GM12874 (cell line): Measurements from ENCODE around the gene GBF1.

Experiments
- CTCF ChIP-seq: IDR thresholded peaks from 2 replicates; pipeline ENCODE4 v1.5.1; 2011; ENCODE audit warnings: low read depth, mild to moderate bottlenecking, control low read depth, low read length, moderate library complexity; ENCODE audit not compliant: insufficient read depth

GBF1 gene

DNA sequence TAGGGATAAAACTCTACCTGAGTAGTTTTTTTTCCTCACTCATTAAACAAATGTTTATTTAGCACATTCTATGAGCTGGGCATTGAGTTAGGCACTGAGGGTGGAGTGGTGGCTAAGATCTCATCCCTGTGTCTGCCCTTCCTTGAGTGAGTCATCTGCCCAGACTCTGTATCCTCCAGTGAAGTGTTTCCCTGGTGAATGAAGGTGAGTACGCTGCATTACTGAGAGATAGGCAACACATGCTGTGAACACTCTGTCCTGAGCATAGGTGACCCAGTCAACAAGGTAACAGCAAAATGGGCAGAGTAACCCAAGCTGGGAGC is 9.8 kb upstream of the GBF1 start:
- no peak for TF ChIP-seq CTCF

GRCh38 chr10:102236006-102236405 is 9.3 kb upstream of the GBF1 start:
- no peak for TF ChIP-seq CTCF

- no peak for TF ChIP-seq CTCF
Observed at GRCh38 chr10:102237711-102238252, 7.5 kb upstream of the GBF1 start.

- no peak for TF ChIP-seq CTCF
Observed at GRCh38 chr10:102240467-102241031, 4.8 kb upstream of the GBF1 start.

DNA sequence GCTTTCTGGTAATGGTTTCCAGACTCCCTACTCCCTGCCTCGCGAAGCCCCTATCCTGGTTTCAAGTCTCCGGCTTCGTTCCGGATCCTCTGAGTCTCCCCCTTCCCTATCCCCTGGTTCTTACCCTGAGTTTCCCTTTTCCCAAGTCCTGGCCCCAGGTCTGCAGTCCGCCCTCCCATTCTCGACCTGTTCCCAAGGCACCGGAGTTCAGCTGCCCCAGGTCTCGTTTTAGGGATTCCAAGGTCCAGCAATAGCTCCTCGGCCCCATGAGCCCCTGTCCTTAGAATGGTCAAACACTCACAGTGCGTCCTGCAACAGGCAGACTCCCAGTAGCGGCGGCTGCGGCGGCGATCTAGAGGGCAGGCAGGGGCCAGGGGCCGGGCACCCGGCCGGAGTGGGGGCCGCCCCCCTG is 4.3 kb upstream of the GBF1 start:
- TF ChIP-seq CTCF: no peak

DNA sequence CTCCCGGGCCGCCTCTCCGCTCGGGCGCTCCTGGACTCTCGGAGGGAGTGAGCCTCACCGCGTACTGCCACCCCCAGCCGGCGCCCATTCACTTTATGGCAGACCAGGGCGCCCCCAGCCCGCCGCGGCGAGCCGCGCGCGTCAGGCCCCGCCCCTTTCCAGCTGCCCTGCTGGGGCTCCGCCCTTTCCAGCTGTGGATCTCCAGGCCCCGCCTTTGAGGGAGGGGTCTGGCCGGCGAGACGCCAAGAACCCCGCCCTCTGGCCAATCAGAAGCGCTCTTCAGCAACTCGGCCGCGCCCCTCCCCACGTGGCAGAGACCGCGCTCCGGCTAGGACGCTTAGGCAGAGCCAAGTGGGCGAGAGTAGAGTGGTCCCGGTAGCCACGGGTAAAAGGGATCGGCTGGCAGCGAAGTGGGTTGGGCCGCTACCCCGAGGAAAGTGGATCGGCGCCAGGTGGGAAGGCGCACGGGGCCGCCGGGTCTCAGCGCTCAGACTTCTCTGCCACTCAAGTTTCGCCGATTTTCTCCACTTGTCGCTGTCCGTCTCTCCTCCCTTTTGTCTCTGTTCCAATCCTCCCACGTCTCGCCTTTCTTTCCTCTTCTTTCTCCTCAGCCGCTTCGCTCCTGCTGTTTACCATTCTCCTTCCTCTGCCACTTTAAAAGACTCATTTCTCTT is 3.8 kb upstream of the GBF1 start, which contains the start of gene PITX3:
Gene PITX3, minus strand, starts transcription at position 69 of the 674 bp plus-strand sequence. CDS start 9,432 bp downstream, outside the sequence.
- TF ChIP-seq CTCF: no peak

- no peak for TF ChIP-seq CTCF
Observed at GRCh38 chr10:102242118-102242485, 3.2 kb upstream of the GBF1 start.
